ENCODE measurements around the gene MKKS. TPM values are rescaled to one million over a fixed set of nuclear protein-coding genes. Genes with fewer than 3 reads are reported as not detected.

MKKS gene
- total RNA-seq, 1 donor from 2014 or later: 36.3 TPM

- Histone ChIP-seq H3K27me3 (no peaks in the 10 kb centered on the region), H3K4me3 (no peak overlapping the region), H3K79me2 (ENCODE audit: low read depth) (no peaks in the 10 kb centered on the region), H3F3A (ENCODE audit: low read depth) (no peaks in the 10 kb centered on the region), H3K9ac (no peak overlapping the region), H3K9me3 (ENCODE audit: low read depth) (no peaks in the 10 kb centered on the region), H3K36me3 (no peaks in the 10 kb centered on the region), H3K4me2 (no peak overlapping the region), H2AFZ (replicated peaks) (no peak overlapping the region), H4K20me1 (ENCODE audit: low read depth) (no peaks in the 10 kb centered on the region), H3K27ac (no peak overlapping the region), H3K4me1 (no peaks in the 10 kb centered on the region)
- Mint-ChIP-seq H3K27ac (no peak overlapping the region), H3K4me3 (no peak overlapping the region), H3K27me3 (ENCODE audit: insufficient read depth, low read depth) (no peaks in the 10 kb centered on the region), H3K9me3 (peaks cover 3% of the 10 kb centered on the region), H3K4me1 (peaks cover 2% of the 10 kb centered on the region), H3K36me3 (no peaks in the 10 kb centered on the region)
- DNase-seq (ENCODE audit: low spot score): no peak
- no peak for TF ChIP-seq EZH2phosphoT487 (IDR thresholded peaks at IDR 0.05)
- no peak for TF ChIP-seq CTCF (IDR thresholded peaks at IDR 0.05)
- TF ChIP-seq EZH2 (IDR thresholded peaks at IDR 0.05): no peak
Observed at GRCh38 chr20:10381477-10381876, 52.5 kb downstream of the MKKS start.

GRCh38 chr20:10379761-10380160, 54.3 kb downstream of the MKKS start:
- Mint-ChIP-seq H3K9me3 (peaks cover 9% of the 10 kb centered on the region), H3K36me3 (peaks cover 4% of the 10 kb centered on the region), H3K27me3 (ENCODE audit: insufficient read depth, low read depth) (peaks cover 4% of the 10 kb centered on the region), H3K4me3 (no peak overlapping the region), H3K4me1 (peaks cover 2% of the 10 kb centered on the region), H3K27ac (no peak overlapping the region)
- no peak overlapping the region for H3K27ac ChIP-seq
- no peak overlapping the region for H2AFZ ChIP-seq (replicated peaks)
- DNase-seq (ENCODE audit: low spot score): no peak
- no peak overlapping the region for H3K4me2 ChIP-seq
- no peak for TF ChIP-seq CTCF (IDR thresholded peaks at IDR 0.05)
- TF ChIP-seq EZH2phosphoT487 (IDR thresholded peaks at IDR 0.05): no peak
- no peak for TF ChIP-seq EZH2 (IDR thresholded peaks at IDR 0.05)
- no peaks in the 10 kb centered on the region for H3K4me1 ChIP-seq
- H4K20me1 ChIP-seq (ENCODE audit: low read depth): no peaks in the 10 kb centered on the region
- H3K36me3 ChIP-seq: no peaks in the 10 kb centered on the region
- no peaks in the 10 kb centered on the region for H3K79me2 ChIP-seq (ENCODE audit: low read depth)
- no peaks in the 10 kb centered on the region for H3K27me3 ChIP-seq
- H3K9ac ChIP-seq: no peak overlapping the region
- H3F3A ChIP-seq (ENCODE audit: low read depth): no peaks in the 10 kb centered on the region
- H3K9me3 ChIP-seq (ENCODE audit: low read depth): no peaks in the 10 kb centered on the region
- H3K4me3 ChIP-seq: no peak overlapping the region

- peaks cover 12% of the 10 kb centered on the region for H3K9me3 Mint-ChIP-seq
Observed at GRCh38 chr20:10376270-10377075, 57.5 kb downstream of the MKKS start.

More at GRCh38 chr20:10376270-10377075, 57.5 kb downstream of the MKKS start:
- Histone ChIP-seq H3K79me2 (ENCODE audit: low read depth) (no peaks in the 10 kb centered on the region), H3K36me3 (no peaks in the 10 kb centered on the region), H3K9ac (no peak overlapping the region), H3K4me3 (no peak overlapping the region), H3K27me3 (no peaks in the 10 kb centered on the region), H3K9me3 (ENCODE audit: low read depth) (no peaks in the 10 kb centered on the region), H3K4me1 (no peaks in the 10 kb centered on the region), H3K4me2 (no peak overlapping the region), H4K20me1 (ENCODE audit: low read depth) (no peaks in the 10 kb centered on the region), H3F3A (ENCODE audit: low read depth) (no peaks in the 10 kb centered on the region), H3K27ac (no peak overlapping the region), H2AFZ (replicated peaks) (no peak overlapping the region)
- DNase-seq (ENCODE audit: low spot score): no peak
- Mint-ChIP-seq H3K36me3 (peaks cover 4% of the 10 kb centered on the region), H3K4me3 (no peak overlapping the region), H3K27ac (no peak overlapping the region), H3K4me1 (peaks cover 2% of the 10 kb centered on the region), H3K27me3 (ENCODE audit: insufficient read depth, low read depth) (peaks cover 4% of the 10 kb centered on the region)
- TF ChIP-seq CTCF (IDR thresholded peaks at IDR 0.05): no peak
- no peak for TF ChIP-seq EZH2 (IDR thresholded peaks at IDR 0.05)
- no peak for TF ChIP-seq EZH2phosphoT487 (IDR thresholded peaks at IDR 0.05)
